ENCODE data around the gene FBLN1. TPM values are rescaled to one million over a fixed set of nuclear protein-coding genes. Genes with fewer than 3 reads are reported as not detected.

FBLN1 gene
- total and polyA plus RNA-seq, 2 of the 13 experiments (the other 11 are each of a cell fraction or from before 2014, with no cell fraction given), result 37.3 to 103 TPM

DNA sequence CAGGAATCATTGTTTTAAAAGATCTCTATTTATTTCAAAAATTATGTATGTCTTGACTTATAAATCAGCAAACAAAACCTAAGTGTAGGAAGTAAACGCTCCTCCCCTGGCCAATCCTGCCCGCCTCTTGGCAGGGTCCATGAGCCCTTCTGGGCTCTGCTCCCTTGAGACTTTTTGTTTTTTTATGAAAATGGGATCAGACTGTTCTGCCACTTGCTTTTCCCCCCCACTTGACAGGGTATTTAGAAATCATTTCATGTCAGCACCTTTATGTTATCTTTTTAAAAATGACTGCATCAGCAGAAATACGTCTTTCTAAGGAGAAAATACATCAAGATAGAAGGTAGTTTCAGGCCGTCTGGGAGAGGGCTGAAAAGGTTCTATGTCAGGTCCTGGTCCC is 35.6 kb downstream of the FBLN1 start:
- TF ChIP-seq MAFF (IDR thresholded peaks at IDR 0.05; ENCODE audit: low read depth, low read length) (peak; percentile 87), ZNF138 (CRISPR knock-in tag; IDR thresholded peaks at IDR 0.05; ENCODE audit: low read depth) (no peak), MAFK (conservative IDR thresholded peaks at IDR 0.05 in 1 of 2, IDR thresholded peaks at IDR 0.05 in 1 of 2; ENCODE audit: low read length in 2 of 2) (peak; percentile 84 to 92), EZH2 (conservative IDR thresholded peaks at IDR 0.05; ENCODE audit: low read depth, low read length) (no peak)
- BruUV-seq (replicated peaks), result no TSS peak

GRCh38 chr22:45540122-45540521 is 37.4 kb downstream of the FBLN1 start:
- no peaks in the 10 kb centered on the region for H3K9me3 ChIP-seq (ENCODE audit: low read length)
- H3K36me3 ChIP-seq (replicated peaks in 1 of 2; ENCODE audit: control insufficient read depth in 1 of 2, insufficient read depth in 2 of 2, low read length in 2 of 2), result peaks cover 16 to 48% of the 10 kb centered on the region in 2 experiments; a peak in 4 of 5 replicates
- in situ Hi-C loops (cut with HindIII; ENCODE audit: extremely low pct_ligation_motif_present, low pct_unique_long_range_greater_than_20kb) (no loop called here), intact Hi-C loops (cut with micrococcal nuclease; ENCODE audit: unreplicated experiment) (no loop called here)
- H3K9ac ChIP-seq (ENCODE audit: insufficient read depth, low read depth, low read length), result no peak overlapping the region
- no peaks in the 10 kb centered on the region for H3K4me1 ChIP-seq (ENCODE audit: insufficient read depth, low read length)
- 100% methylated on average over 7 of the region's 8 CpGs for WGBS (ENCODE audit: low lambda C conversion rate)
- H3K79me2 ChIP-seq (ENCODE audit: insufficient read depth, low read length), result no peaks in the 10 kb centered on the region
- BruUV-seq (replicated peaks), result no TSS peak
- CTCF ChIA-PET (ENCODE audit: low intra/inter-chr PET ratio, low total read pairs), result no interaction called here
- no peak overlapping the region for H3K4me2 ChIP-seq (ENCODE audit: low read depth, low read length)
- no peak overlapping the region for H3K4me3 ChIP-seq (replicated peaks in 1 of 3; ENCODE audit: insufficient read depth in 1 of 3, low read depth in 2 of 3, low read length in 3 of 3)
- H2AFZ ChIP-seq (ENCODE audit: low read length), result no peak overlapping the region
- ATAC-seq (no peak), FAIRE-seq (no peak), DNase-seq (ENCODE audit: low spot score) (no peak)
- POLR2A ChIA-PET, result no interaction called here
- H4K20me1 ChIP-seq (ENCODE audit: insufficient read depth, low read length), result no peaks in the 10 kb centered on the region
- H3K27me3 ChIP-seq (ENCODE audit: control insufficient read depth in 1 of 2, insufficient read depth in 2 of 2, low read length in 2 of 2), result no peaks in the 10 kb centered on the region
- no peak overlapping the region for H3K27ac ChIP-seq (ENCODE audit: extremely low read length, insufficient read depth, low read length)
- no peak for TF ChIP-seq KMT2A (CRISPR knock-in tag; IDR thresholded peaks at IDR 0.05)
- TF ChIP-seq SRSF1 (optimal IDR thresholded peaks at IDR 0.05; ENCODE audit: low read depth, low read length), result no peak
- TF ChIP-seq MEIS1 (CRISPR knock-in tag; IDR thresholded peaks at IDR 0.05; ENCODE audit: borderline replicate concordance), result no peak
- TF ChIP-seq, protein P1, sequence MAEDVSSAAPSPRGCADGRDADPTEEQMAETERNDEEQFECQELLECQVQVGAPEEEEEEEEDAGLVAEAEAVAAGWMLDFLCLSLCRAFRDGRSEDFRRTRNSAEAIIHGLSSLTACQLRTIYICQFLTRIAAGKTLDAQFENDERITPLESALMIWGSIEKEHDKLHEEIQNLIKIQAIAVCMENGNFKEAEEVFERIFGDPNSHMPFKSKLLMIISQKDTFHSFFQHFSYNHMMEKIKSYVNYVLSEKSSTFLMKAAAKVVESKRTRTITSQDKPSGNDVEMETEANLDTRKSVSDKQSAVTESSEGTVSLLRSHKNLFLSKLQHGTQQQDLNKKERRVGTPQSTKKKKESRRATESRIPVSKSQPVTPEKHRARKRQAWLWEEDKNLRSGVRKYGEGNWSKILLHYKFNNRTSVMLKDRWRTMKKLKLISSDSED (CRISPR knock-in tag; IDR thresholded peaks at IDR 0.05), result no peak
- TF ChIP-seq ZNF138 (CRISPR knock-in tag; IDR thresholded peaks at IDR 0.05; ENCODE audit: low read depth), result no peak
- TF ChIP-seq EP300 (IDR thresholded peaks at IDR 0.05; ENCODE audit: low read depth in 2 of 2, low read length in 2 of 2), result no peak
- no peak for TF ChIP-seq EP300 (CRISPR knock-in tag; IDR thresholded peaks at IDR 0.05; ENCODE audit: borderline replicate concordance)
- no peak for TF ChIP-seq ZNF577 (CRISPR knock-in tag; IDR thresholded peaks at IDR 0.05; ENCODE audit: borderline replicate concordance, low read depth)
- TF ChIP-seq KLF9 (CRISPR knock-in tag; IDR thresholded peaks at IDR 0.05; ENCODE audit: low read depth), result no peak
- no peak for TF ChIP-seq KDM5A (IDR thresholded peaks at IDR 0.05; ENCODE audit: borderline replicate concordance, low read length)
- TF ChIP-seq, protein P2, sequence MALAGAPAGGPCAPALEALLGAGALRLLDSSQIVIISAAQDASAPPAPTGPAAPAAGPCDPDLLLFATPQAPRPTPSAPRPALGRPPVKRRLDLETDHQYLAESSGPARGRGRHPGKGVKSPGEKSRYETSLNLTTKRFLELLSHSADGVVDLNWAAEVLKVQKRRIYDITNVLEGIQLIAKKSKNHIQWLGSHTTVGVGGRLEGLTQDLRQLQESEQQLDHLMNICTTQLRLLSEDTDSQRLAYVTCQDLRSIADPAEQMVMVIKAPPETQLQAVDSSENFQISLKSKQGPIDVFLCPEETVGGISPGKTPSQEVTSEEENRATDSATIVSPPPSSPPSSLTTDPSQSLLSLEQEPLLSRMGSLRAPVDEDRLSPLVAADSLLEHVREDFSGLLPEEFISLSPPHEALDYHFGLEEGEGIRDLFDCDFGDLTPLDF (CRISPR knock-in tag; IDR thresholded peaks at IDR 0.05), result no peak

More for the DNA sequence above, 35.6 kb downstream of the FBLN1 start:
- Histone ChIP-seq H2AFZ (ENCODE audit: low read length) (no peak overlapping the region), H3K4me1 (ENCODE audit: insufficient read depth, low read length) (no peaks in the 10 kb centered on the region), H3K27me3 (ENCODE audit: control insufficient read depth in 1 of 2, insufficient read depth in 2 of 2, low read length in 2 of 2) (no peaks in the 10 kb centered on the region), H3K4me2 (ENCODE audit: low read depth, low read length) (no peak overlapping the region), H3K36me3 (replicated peaks in 1 of 2; ENCODE audit: control insufficient read depth in 1 of 2, insufficient read depth in 2 of 2, low read length in 2 of 2) (peaks cover 13 to 50% of the 10 kb centered on the region in 2 experiments; a peak in 4 of 5 replicates), H3K79me2 (ENCODE audit: insufficient read depth, low read length) (no peaks in the 10 kb centered on the region), H3K9me3 (ENCODE audit: low read length) (no peaks in the 10 kb centered on the region), H3K9ac (ENCODE audit: insufficient read depth, low read depth, low read length) (no peak overlapping the region), H3K27ac (ENCODE audit: extremely low read length, insufficient read depth, low read length) (no peak overlapping the region), H4K20me1 (ENCODE audit: insufficient read depth, low read length) (no peaks in the 10 kb centered on the region), H3K4me3 (replicated peaks in 1 of 3; ENCODE audit: insufficient read depth in 1 of 3, low read depth in 2 of 3, low read length in 3 of 3) (no peak overlapping the region)
- ATAC-seq (no peak), FAIRE-seq (no peak), DNase-seq (ENCODE audit: low spot score) (no peak)
- ChIA-PET CTCF (ENCODE audit: low intra/inter-chr PET ratio, low total read pairs) (no interaction called here), POLR2A (no interaction called here)
- in situ Hi-C loops (cut with HindIII; ENCODE audit: extremely low pct_ligation_motif_present, low pct_unique_long_range_greater_than_20kb) (no loop called here), intact Hi-C loops (cut with micrococcal nuclease; ENCODE audit: unreplicated experiment) (no loop called here)
- WGBS (ENCODE audit: low lambda C conversion rate), result 93% methylated on average over 4 of the region's 4 CpGs

All from HepG2 (cell line).